Common myeloid progenitor, CD34-positive (primary cell): ENCODE data around the gene NANS.

Experiments used
- CTCF ChIA-PET: fragments of 350-600 bp; sonication (Branson Sonifier 250); formaldehyde crosslinking; loops from one replicate; lab custom pipeline; 2021; ENCODE audit warnings: antibody characterized with exemption; lab: Charles Lee
- POLR2A ChIA-PET: fragments of 350-600 bp; sonication (Branson Sonifier 250); formaldehyde crosslinking; loops from one replicate; lab custom pipeline; 2021; ENCODE audit warnings: antibody characterized with exemption; lab: Charles Lee
- DNase-seq, 3 donors: peaks; one replicate each; pipeline versions ENCODE4 v3.0.0 to v3.0.0-alpha.2; 2013
- H3K27ac ChIP-seq, 2 experiments: 1 replicate in 1 of 2; 2 replicates in 1 of 2; pipeline ENCODE4 v1.7.0; 2013; ENCODE audit warnings: inconsistent platforms in 2 of 2, low read length in 2 of 2, mild to moderate bottlenecking in 2 of 2, low read depth in 1 of 2, moderate library complexity in 1 of 2; ENCODE audit not compliant: severe bottlenecking in 2 of 2, insufficient read depth in 1 of 2, poor library complexity in 1 of 2
- H3K27me3 ChIP-seq, 5 experiments: replicated peaks in 2 of 5; 1 replicate in 3 of 5; 2 replicates in 2 of 5; pipeline versions ENCODE4 v1.6.1 to v1.7.0; 2013; ENCODE audit warnings: low read length in 4 of 5, mild to moderate bottlenecking in 2 of 5, moderate library complexity in 2 of 5, inconsistent platforms in 1 of 5; ENCODE audit not compliant: insufficient read depth in 5 of 5, control insufficient read depth in 4 of 5
- H3K36me3 ChIP-seq, 4 experiments: 1 replicate in 2 of 4; 2 replicates in 2 of 4; pipeline versions ENCODE4 v1.6.1 to v1.7.0; 2013; ENCODE audit warnings: low read length in 3 of 4, control low read depth in 1 of 4, mild to moderate bottlenecking in 1 of 4; ENCODE audit not compliant: control insufficient read depth in 4 of 4, insufficient read depth in 4 of 4
- H3K4me1 ChIP-seq, 4 experiments: 1 replicate in 3 of 4; 2 replicates in 1 of 4; pipeline versions ENCODE4 v1.6.1 to v1.7.1; 2013; ENCODE audit warnings: low read length in 3 of 4, mild to moderate bottlenecking in 3 of 4, control low read depth in 1 of 4, inconsistent platforms in 1 of 4, moderate library complexity in 1 of 4; ENCODE audit not compliant: control insufficient read depth in 4 of 4, insufficient read depth in 4 of 4; ENCODE audit errors: control extremely low read depth in 1 of 4
- H3K4me3 ChIP-seq, 7 experiments: 1 replicate in 4 of 7; 2 replicates in 3 of 7; pipeline versions ENCODE4 v1.5.1 to v1.7.0; 2013; ENCODE audit warnings: mild to moderate bottlenecking in 7 of 7, low read length in 6 of 7, moderate library complexity in 6 of 7, inconsistent platforms in 2 of 7, low read depth in 2 of 7, control low read depth in 1 of 7; ENCODE audit not compliant: insufficient read depth in 4 of 7, control insufficient read depth in 1 of 7; ENCODE audit errors: extremely low read depth in 1 of 7
- H3K9me3 ChIP-seq, 5 experiments: 1 replicate in 4 of 5; 2 replicates in 1 of 5; pipeline versions ENCODE4 v1.6.1 to v1.7.1; 2013; ENCODE audit warnings: low read length in 4 of 5, mild to moderate bottlenecking in 2 of 5, inconsistent platforms in 1 of 5, low read depth in 1 of 5, moderate library complexity in 1 of 5; ENCODE audit not compliant: control insufficient read depth in 4 of 5, insufficient read depth in 2 of 5; ENCODE audit errors: control extremely low read depth in 1 of 5
- WGBS: methylation state at CpG from one replicate; pipeline ENCODE4 v1.1.5; 2013; ENCODE audit not compliant: insufficient coverage; 5-methylcytosine and 5-hydroxymethylcytosine counted together

The NANS gene

GRCh38 chr9:98020476-98021145 lies 35.9 kb upstream of the NANS start:
- Histone ChIP-seq H3K9me3 (no peaks in the 10 kb centered on the region), H3K36me3 (peaks cover 24 to 61% (median 41%) of the 10 kb centered on the region in 4 experiments), H3K27me3 (no peaks in the 10 kb centered on the region), H3K4me1 (no peaks in the 10 kb centered on the region), H3K27ac (no peak overlapping the region), H3K4me3 (no peak overlapping the region)
- DNase-seq: no peak
- WGBS: 98% methylated on average over 8 of the region's 8 CpGs
- POLR2A ChIA-PET: no interaction called here
- CTCF ChIA-PET: interaction anchor here (1.0 to 12.3 kb wide), 7 partner anchors 10 to 24 kb away, joined by 3 to 93 read pairs (median 5); no protein-coding TSS in a partner anchor

- DNase-seq: no peak
- Histone ChIP-seq H3K27ac (no peak overlapping the region), H3K27me3 (no peaks in the 10 kb centered on the region), H3K9me3 (no peaks in the 10 kb centered on the region), H3K4me3 (no peak overlapping the region), H3K4me1 (peaks cover 0 to 5% (median 0%) of the 10 kb centered on the region in 4 experiments), H3K36me3 (peaks cover 18 to 52% (median 36%) of the 10 kb centered on the region in 4 experiments)
- WGBS: 90% methylated on average over 7 of the region's 8 CpGs
- CTCF ChIA-PET: interaction anchor here (1.0 to 12.3 kb wide), 6 partner anchors 9 to 24 kb away, joined by 3 to 93 read pairs (median 6); no protein-coding TSS in a partner anchor
- POLR2A ChIA-PET: no interaction called here
These were observed 35.1 kb upstream of the NANS start for GRCh38 chr9:98021306-98022040.

GRCh38 chr9:98022447-98022846 lies 34.1 kb upstream of the NANS start:
- Histone ChIP-seq H3K9me3 (no peaks in the 10 kb centered on the region), H3K36me3 (peaks cover 13 to 42% (median 32%) of the 10 kb centered on the region in 4 experiments), H3K4me3 (no peak overlapping the region), H3K27ac (no peak overlapping the region), H3K27me3 (no peaks in the 10 kb centered on the region), H3K4me1 (peaks cover 0 to 5% (median 0%) of the 10 kb centered on the region in 4 experiments)
- WGBS: 97% methylated on average over 4 of the region's 8 CpGs
- CTCF ChIA-PET: interaction anchor here (12.3 kb wide), 1 partner anchor 15 kb away, joined by 93 read pairs; no protein-coding TSS in a partner anchor
- DNase-seq: no peak
- POLR2A ChIA-PET: no interaction called here

- no peak for DNase-seq
- no peaks in the 10 kb centered on the region for H3K27me3 ChIP-seq
- ChIA-PET POLR2A (interaction anchor here (0.7 kb wide), 1 partner anchor 69 kb away, joined by 3 read pairs; no protein-coding TSS in a partner anchor), CTCF (interaction anchor here (0.9 to 12.3 kb wide), 5 partner anchors 13 to 102 kb away, joined by 3 to 93 read pairs (median 6); partner anchors contain the start of gene TRMO)
- H3K4me3 ChIP-seq: no peak overlapping the region
- H3K36me3 ChIP-seq: peaks cover 2 to 21% (median 14%) of the 10 kb centered on the region in 4 experiments
- H3K4me1 ChIP-seq: peaks cover 0 to 5% (median 0%) of the 10 kb centered on the region in 4 experiments
- 100% methylated on average over 1 of the region's 1 CpG for WGBS
- no peak overlapping the region for H3K27ac ChIP-seq
- no peaks in the 10 kb centered on the region for H3K9me3 ChIP-seq
These were observed 31.8 kb upstream of the NANS start for GRCh38 chr9:98024702-98025101.

DNA sequence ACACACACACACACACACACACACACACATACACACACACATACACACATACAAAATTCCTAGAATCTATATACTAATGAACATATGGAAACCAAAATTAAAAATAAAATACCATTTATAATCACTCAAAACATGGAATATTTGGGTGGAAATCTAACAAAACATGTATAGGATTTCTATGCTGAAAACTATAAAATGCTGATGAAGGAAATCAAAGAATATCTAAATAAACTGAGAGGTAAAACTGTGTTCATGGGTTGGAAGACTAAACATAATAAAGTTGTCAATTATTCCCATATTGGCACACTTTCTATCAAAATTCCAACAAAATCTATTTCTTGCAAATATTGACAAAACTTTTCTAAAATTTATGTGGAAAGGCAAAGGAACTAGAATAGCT lies 25.4 kb upstream of the NANS start:
- Histone ChIP-seq H3K9me3 (no peaks in the 10 kb centered on the region), H3K27ac (no peak overlapping the region), H3K4me3 (no peak overlapping the region), H3K4me1 (peaks cover 0 to 5% (median 2%) of the 10 kb centered on the region in 4 experiments), H3K36me3 (no peaks in the 10 kb centered on the region), H3K27me3 (no peaks in the 10 kb centered on the region)
- POLR2A ChIA-PET: no interaction called here
- DNase-seq: no peak
- CTCF ChIA-PET: interaction anchor here (1.0 to 13.1 kb wide), 4 partner anchors 10 to 108 kb away, joined by 3 to 111 read pairs (median 18); partner anchors contain the start of gene TRMO

GRCh38 chr9:98031935-98032334 lies 24.6 kb upstream of the NANS start:
- peaks cover 0 to 6% (median 3%) of the 10 kb centered on the region in 4 experiments for H3K4me1 ChIP-seq
- H3K27me3 ChIP-seq: no peaks in the 10 kb centered on the region
- POLR2A ChIA-PET: no interaction called here
- no peak overlapping the region for H3K4me3 ChIP-seq
- H3K9me3 ChIP-seq: no peaks in the 10 kb centered on the region
- no peak for DNase-seq
- WGBS: 100% methylated on average over 1 of the region's 1 CpG
- H3K36me3 ChIP-seq: no peaks in the 10 kb centered on the region
- CTCF ChIA-PET: interaction anchor here (0.9 to 13.1 kb wide), 6 partner anchors 9 to 109 kb away, joined by 3 to 111 read pairs (median 4); partner anchors contain the start of gene TRMO
- no peak overlapping the region for H3K27ac ChIP-seq
